HG03135 (cell line): ENCODE data around the gene DUSP9.

ENCODE experiments used
- ATAC-seq: cut with Tn5 transposase; IDR thresholded peaks from one replicate; pipeline ENCODE4 v1.9.1; 2021; ENCODE audit warnings: mild to moderate bottlenecking, moderate library complexity; ENCODE audit not compliant: unreplicated experiment

The DUSP9 gene

DNA sequence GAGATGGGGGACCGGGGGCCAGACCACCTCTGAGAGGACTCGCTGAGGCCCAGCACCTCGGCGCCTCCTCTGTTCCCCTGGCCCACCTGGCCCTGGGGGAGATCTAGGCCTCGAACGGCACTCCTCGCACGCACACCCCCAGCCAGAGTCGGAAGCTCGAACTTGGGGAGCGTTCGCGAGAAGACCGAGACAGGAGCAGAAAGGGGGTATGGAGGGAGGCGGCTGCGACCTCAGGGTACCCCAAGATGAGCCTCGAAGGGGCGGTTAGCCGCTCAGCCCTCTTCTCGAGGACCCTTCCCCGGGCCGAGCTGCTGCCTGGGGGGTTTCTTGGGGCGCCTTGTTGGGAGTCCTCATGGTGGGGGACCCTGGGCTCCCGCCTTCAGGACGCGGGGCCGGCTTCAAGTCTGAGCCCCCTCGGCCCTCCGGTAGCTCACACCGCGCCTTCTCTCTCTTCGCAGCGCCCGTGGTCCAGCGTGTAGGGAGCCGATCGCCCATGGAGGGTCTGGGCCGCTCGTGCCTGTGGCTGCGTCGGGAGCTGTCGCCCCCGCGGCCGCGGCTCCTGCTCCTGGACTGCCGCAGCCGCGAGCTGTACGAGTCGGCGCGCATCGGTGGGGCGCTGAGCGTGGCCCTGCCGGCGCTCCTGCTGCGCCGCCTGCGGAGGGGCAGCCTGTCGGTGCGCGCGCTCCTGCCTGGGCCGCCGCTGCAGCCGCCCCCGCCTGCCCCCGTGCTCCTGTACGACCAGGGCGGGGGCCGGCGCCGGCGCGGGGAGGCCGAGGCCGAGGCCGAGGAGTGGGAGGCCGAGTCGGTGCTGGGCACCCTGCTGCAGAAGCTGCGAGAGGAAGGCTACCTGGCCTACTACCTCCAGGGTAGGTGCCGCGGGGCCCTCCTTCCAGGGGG lies 706 bp downstream of the DUSP9 start:
- no peak for ATAC-seq

DNA sequence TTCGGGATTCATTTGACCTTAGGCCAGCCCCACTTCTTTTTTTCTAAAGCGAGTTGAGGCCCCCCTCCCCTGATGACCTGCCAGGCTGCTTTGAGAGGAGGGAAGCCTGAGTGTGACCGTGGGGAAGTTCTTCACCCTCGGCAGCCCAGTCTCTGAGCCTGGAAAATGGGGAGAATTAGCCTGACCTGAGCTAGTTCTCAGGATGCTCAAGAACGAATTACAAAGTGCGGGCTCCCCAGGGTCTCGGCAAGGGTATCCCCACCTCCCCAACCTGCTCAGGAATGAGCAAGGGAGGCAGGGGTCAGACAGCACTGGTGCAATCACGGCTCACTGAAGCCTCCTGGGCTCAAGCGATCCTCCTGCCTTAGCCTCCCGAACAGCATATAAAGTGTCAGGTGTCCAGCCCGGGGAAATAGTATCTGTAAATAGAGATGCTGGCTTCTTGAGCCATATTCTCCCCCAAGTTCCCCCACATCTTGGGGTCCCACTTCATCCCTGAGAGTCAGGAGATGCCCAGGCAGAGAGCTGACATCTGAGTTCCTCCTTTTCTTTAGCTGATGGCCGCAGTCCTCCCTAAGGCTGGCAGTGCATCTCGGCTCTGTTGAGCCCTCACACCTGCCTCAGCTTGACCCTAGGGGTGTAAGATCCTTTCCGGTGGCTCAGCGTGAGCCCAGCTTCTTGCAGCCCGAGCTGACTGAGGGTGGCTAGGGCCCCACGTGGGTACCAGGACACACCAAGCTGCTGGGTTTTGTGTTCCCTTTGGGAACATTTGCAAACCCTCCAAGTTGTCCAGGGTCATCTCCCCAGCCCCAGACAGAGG lies 1.6 kb downstream of the DUSP9 start:
- no peak for ATAC-seq

DNA sequence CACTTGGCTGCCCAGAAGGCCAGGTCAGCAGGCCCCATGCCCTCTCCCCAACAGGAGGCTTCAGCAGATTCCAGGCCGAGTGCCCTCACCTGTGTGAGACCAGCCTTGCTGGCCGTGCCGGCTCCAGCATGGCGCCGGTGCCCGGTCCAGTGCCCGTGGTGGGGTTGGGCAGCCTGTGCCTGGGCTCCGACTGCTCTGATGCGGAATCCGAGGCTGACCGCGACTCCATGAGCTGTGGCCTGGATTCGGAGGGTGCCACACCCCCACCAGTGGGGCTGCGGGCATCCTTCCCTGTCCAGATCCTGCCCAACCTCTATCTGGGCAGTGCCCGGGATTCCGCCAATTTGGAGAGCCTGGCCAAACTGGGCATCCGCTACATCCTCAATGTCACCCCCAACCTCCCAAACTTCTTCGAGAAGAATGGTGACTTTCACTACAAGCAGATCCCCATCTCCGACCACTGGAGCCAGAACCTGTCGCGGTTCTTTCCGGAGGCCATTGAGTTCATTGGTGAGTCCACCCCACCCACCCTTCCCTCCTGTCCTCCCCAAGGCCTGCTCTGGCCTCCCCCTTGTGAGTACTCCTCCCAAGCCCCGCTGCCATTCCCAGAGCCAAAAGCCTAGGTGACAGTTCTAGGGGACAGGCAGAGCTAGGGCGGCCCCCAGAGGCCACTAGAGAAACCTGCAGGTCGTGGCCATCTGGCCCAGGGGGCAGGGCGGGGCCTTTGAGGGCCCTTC lies 2.3 kb downstream of the DUSP9 start:
- ATAC-seq, result no peak

DNA sequence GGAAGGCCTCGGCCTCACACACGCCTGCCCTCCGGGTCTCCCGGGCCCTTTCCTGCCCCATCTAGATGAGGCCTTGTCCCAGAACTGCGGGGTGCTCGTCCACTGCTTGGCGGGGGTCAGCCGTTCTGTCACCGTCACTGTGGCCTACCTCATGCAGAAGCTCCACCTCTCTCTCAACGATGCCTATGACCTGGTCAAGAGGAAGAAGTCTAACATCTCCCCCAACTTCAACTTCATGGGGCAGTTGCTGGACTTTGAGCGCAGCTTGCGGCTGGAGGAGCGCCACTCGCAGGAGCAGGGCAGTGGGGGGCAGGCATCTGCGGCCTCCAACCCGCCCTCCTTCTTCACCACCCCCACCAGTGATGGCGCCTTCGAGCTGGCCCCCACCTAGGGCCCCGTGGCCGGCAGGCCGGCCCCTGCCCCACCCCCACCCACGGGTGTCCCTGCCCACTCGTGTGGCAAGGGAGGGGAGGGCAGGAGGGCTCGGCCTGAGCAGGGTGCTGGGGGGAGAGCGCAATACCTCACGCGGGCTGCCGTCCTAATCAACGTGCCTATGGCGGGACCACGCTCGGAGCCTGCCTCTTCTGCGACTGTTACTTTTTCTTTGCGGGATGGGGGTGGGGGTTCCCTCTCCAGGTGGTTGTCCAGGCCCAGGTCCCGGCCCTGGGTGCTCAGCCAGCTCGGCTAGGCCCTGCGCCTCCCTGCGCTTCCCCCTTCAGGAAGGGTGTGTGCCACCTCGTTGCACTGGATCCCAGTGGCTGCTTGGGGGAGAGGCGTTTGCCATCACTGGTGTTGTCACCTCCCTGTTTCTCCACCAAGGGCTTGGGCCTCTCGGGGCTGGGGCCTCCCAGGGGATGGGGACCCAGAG lies 3.1 kb downstream of the DUSP9 start:
- ATAC-seq, result no peak

DNA sequence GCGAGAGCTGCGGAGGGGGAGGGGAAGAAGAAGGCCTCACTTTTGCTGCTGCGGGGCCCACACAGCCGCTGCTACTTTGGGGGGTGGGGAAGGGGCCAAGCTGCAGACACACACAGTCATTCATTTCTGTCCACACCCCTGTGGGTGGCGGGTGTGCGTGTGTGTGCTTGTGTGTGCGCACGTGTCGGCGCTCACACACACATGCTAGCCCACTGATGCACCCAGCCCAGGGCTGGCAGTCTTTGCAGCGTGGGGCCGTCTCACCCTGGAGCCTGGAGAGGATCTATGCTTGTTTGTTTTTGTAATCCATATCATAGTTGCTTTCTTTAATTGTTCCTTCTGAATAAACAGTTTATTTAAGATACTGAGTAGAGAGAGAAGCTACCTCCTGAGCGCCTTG lies 4.0 kb downstream of the DUSP9 start:
- ATAC-seq, result no peak

DNA sequence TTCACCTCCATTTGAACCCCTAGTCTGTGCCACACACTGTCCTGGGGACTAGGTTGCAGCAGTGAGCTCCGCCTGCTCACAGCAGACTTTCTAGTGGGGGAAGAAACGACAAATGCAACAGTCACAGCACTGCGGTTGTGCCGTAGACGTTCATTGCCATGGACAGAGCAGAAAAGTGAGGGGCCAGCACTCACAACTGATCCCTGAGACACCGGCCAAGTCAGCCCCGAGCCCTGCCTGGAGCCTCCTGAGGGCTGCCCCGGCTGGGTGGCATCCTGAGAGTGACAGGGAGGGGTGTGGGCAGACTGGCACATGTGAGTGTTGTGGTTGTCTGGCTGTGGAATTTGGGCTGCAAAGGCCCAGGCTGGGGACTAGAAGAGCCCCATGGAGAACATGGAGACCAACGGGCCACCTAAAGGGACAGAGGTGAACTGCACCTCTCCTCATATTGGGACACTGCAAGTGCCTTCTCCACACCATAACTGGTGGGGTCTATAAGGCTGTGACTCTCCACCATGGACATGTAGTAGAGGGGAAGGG lies 4.6 kb downstream of the DUSP9 start:
- no peak for ATAC-seq

DNA sequence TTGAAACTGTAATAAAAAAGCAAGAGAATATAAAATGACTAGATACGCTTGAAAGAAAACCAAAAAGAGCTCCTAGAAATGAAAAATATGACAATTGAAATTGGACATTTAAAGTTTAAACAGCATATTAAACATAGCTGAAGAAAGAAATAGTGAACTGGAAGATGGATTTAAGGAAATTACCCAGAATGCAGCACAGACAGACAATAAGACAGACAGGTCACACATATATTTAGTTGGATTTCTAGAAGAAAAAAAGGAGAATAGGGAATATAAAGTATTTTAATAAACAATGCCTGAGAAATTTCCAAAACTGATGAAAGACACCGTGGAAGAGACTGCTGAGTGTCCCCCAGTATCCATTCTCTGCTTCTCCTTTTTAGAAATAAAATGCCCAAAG lies 6.6 kb downstream of the DUSP9 start:
- ATAC-seq, result no peak

DNA sequence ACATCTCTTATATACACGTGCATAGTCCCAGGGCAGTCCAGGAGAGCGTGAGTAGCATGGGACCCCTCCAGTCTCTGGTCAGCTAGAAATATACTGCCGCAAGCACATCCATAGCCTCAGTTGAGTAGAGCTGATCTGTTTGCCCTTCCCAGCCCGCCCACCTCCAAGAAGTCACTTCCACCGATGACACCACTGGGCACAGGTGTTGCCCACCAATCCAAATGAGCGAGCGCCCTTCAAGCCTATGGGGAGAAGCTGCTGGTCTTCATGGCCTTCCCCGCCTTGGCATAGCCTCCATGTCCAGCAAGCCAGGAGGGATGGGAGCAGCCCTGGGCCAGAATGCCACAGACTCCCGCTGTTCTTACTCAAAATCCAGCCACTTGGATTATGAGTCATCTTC lies 10.2 kb downstream of the DUSP9 start:
- ATAC-seq, result no peak

DNA sequence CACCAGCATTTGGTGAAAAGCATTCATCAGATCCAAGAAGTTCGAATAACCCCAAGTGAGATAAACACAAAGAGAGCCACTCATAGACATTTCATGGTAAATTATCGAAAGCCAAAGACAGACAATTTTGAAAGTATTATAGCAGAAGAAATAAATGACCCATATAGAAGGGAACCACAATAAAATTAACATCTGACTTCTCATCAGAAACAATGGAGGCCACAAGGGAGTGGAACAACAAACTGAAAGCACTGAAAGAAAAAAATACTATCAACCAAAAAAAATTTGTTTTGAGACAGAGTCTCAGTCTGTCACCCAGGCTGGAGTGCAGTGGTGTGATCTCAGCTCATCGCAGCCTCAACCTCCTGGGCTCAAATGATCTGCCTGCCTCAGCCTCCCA lies 12.3 kb downstream of the DUSP9 start:
- ATAC-seq, result no peak

DNA sequence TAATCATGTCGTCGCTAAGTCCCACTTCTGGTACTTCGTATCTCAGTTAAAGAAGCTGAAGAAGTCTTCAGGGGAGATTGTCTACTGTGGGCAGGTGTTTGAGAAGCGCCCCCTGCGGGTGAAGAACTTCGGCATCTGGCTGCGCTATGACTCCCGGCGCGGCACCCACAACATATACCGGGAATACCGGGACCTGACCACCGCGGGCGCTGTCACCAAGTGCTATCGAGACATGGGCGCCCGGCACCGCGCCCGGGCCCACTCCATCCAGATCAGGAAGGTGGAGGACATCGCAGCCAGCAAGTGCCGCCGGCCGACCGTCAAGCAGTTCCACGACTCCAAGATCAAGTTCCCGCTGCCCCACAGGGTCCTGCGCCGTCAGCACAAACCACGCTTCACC lies 15.3 kb downstream of the DUSP9 start:
- no peak for ATAC-seq

DNA sequence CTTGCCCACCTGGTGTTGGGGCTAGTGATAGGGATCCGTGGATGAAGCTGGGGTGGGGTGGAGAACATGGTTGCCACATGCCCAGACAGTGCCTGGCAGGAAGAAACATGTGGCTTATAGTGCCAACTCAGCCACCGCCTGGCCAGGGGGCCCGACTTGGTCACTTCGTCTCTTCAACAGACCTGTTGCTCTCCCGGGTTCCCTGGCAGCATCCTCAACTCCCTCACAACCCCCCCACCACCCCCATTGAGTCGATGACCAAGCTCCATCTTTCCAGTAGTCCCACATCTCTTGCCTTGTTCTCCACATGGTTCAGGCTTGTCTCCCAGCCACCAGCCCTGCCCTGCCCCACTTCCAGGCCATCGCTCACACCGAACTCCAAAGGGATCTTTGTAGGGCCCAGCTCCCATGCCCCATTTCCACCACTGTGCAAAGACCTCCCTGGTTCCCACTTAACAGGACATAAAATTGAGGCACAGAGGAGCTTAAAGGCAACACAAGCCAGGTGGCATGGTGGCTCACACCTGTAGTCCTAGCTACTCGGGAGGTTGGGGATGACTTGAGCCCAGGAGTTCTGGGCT lies 18.8 kb downstream of the DUSP9 start:
- no peak for ATAC-seq

DNA sequence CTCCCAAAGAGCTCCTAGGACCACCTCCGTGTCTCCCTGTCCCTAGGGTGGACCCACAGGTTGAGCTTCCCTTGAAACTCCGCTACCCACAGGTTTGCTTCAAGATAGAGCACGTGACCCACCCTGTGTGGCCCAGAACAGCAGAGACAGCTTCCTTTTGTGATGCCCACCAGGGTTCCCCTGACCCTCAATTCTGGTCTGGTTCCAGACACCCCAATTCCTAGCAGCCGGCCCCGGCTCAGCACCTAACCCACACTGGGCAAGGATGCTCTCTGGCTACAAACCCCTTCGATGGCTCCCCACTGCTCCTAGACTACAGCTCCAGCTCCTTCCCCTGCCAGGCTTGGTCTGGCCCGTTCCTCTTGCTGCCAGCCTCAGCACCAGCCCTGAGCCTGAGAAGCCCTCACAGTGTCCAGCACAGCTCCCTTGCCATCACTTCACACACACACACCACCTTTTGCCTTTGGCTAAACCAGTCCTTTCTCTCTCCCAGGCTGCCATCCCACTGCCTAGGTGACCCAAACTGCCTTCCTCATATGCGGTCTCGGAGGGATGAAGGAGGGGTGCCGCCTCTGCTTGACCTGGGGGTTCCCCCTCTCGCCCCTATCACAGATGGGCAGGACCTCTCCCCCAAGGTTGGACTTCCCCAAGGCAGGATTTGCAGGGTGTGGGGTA lies 20.4 kb downstream of the DUSP9 start:
- no peak for ATAC-seq

DNA sequence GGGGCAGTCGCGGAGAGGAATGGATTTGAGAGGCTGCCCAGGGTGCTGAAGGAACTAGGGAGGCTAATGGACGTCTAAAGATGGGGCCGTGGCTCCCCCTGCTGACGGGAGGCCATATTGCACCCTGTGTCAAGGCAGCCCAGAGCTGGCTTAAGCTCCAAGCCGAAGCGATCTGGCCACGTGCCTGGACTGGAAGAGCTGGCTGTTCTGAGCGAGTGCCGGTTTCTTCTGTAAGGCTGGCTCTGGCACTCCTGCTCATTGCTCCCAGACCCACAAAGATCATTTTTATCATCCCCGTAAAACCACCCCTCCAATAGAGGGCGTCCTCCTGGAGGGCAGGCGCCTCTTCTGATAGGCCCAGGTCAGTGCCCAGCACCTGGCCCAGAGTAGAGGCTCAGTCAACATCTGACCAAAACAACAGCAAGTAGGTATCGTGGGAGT lies 21.0 kb downstream of the DUSP9 start:
- peak; percentile 63 for ATAC-seq

DNA sequence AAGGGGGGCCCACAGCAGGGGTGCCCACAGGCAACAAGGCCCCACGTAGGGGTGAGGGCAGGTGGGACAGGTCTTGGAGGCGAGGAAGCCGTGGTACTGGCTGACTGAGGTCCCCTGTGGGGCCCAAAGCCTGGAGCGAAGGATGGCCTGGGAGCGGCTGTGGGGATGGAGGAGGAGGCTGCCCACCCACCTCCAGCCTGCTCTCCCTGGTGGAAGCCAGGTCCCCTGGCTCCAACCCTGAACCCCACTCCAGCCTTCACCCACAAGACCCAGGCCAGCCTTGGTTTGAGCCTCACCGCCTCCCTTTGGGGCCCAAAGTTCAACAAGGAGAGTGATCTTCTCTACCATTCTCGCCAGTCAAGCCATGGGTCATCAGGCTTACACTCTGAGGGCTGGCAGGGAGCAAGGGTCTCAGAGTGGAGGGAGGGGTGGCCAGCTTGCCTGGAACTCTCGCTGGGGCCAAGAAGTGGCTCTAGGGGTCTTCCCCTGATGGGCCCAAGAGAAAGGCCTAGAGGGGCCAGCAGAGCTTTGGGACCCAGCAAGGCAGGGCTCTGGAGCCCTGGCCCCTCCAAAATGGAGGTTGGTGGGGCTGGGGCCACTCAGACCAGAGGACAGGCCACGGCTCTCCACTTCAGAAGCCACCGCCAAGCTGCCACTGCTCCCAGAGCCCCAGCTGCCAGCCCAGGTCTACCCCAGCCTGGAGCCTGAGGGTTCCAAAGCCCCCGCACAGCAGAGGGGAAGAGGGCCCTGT lies 21.6 kb downstream of the DUSP9 start:
- ATAC-seq, result no peak

DNA sequence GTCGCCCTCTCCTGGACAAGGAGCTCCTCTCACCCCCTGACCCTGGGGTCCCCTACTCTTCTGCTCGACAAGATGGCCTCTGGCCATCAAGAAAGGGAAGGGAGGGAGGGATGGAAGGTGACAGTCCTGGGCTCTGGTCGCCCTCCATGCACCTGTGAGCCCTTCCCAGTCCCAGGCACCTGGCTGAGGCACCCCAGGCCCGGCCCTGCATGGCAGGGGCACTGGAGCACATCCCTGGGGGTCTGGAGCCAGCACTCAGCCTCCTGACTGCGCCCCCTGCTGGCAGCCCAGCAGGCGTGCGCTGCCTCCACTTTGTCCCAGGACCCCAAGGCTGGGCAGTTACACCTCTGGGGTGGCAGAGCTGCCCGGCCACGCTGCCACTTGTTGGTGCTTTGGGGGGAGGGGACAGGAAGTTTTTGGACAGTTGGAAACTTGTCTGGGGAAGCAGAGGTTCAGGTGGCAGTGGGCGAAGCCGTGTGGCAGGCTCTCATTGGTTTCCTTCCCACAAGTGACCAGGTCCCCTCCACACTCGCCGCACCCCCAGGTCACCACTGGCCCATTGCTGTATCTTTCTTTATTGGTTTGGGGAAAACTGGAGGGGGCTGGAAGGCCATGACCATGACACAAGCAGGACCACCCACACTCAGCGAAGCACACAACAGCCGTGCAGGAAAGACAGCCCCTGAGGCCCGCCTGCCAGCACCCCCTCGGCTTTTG lies 22.3 kb downstream of the DUSP9 start:
- ATAC-seq, result no peak

DNA sequence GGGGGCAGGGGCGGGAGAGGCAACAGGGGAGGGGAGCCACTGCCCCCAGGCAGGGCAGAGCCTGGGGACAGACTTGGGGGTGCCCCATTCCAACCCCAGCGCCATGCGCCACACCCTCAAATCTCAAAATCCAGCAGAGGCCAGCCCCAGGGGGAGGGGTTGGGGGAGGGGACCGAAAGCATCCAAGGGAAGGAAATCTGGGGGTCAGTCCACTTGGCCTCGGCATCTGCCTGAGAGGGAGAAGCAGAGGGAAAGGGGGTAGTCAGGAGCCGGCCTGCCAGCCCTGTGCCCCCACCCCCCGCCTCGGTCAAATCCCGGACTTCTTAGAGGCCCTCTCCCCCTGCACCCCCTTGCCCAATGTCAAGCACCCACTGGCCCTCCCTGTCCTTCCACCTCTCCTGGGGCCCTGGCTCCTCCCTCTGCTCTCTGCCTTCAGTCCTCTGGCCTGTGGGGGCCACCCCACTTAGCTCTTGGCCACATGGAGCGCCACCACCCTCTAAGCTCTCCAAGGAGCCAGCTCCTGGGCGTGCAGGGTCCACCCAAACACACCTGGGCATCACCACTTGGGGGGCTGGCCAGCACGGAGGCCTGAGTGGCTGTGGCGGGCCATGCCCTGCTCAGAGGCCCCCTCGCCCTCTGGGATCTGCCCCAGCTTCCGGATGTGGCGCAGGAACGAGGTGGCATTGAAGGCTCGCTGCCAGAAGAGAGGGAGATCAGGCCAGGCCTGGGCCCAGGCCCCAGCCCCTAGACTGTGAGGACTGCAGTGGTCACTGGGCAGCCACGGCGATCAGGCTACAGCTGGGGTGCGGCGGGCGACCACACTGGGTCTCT lies 23.1 kb downstream of the DUSP9 start:
- ATAC-seq, result no peak
